ENCODE results near the gene MED13L. TPM values are rescaled to one million over a fixed set of nuclear protein-coding genes. Genes with fewer than 3 reads are reported as not detected.
"Not testable (repeated sequence)": the region's sequence is repeated elsewhere in the genome, so short reads cannot be mapped to it uniquely, and the experiment has no call there.

Gene MED13L
- total and polyA plus RNA-seq, 3 donors from 2014 or later: 56.4 to 173 (median 133) TPM

DNA sequence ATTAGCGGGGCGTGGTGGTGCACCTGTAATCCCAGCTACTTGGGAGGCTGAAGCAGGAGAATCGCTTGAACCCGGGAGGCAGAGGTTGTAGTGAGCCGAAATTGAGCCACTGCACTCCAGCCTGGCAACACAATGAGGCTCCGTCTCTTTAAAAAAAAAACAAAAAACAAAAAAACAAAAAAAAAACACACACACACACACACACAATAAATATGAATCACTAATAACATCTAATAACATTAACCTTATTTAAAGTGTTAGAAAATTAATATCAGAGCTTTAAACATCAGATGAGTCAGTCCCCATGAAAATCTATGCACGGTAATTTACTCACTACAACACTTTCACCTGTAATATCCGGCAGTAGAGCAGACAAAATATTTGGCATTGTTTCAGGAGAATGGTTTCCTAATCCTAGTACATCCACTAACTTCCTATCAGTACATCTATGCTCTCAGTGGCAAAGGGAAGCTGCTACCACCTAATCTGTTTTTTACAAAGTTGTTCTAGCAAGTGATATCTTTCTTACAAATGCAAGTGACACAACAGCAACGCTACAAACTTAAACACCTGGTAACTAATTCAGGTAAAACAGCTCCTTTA lies 36.2 kb downstream of the MED13L start:
- TF ChIP-seq, protein P1, sequence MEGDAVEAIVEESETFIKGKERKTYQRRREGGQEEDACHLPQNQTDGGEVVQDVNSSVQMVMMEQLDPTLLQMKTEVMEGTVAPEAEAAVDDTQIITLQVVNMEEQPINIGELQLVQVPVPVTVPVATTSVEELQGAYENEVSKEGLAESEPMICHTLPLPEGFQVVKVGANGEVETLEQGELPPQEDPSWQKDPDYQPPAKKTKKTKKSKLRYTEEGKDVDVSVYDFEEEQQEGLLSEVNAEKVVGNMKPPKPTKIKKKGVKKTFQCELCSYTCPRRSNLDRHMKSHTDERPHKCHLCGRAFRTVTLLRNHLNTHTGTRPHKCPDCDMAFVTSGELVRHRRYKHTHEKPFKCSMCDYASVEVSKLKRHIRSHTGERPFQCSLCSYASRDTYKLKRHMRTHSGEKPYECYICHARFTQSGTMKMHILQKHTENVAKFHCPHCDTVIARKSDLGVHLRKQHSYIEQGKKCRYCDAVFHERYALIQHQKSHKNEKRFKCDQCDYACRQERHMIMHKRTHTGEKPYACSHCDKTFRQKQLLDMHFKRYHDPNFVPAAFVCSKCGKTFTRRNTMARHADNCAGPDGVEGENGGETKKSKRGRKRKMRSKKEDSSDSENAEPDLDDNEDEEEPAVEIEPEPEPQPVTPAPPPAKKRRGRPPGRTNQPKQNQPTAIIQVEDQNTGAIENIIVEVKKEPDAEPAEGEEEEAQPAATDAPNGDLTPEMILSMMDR (IDR thresholded peaks at IDR 0.05): no peak
- no peak for TF ChIP-seq POLR2A (IDR thresholded peaks at IDR 0.05)
- no peak for DNase-seq
- intact Hi-C loops (cut with DNase I; ENCODE audit: low total_unique reads): no loop called here
- no peaks in the 10 kb centered on the region for H3K9me3 ChIP-seq
- no peaks in the 10 kb centered on the region for H3K27me3 ChIP-seq
- no peaks in the 10 kb centered on the region for H3K36me3 ChIP-seq (ENCODE audit: low read depth, missing control alignments)
- H3K4me3 ChIP-seq: no peak overlapping the region
- peaks cover 23% of the 10 kb centered on the region for H3K4me1 ChIP-seq
- WGBS, 2 donors: 77 to 81% methylated on average over 9 of the region's 9 CpGs
- H3K27ac ChIP-seq: no peak overlapping the region

DNA sequence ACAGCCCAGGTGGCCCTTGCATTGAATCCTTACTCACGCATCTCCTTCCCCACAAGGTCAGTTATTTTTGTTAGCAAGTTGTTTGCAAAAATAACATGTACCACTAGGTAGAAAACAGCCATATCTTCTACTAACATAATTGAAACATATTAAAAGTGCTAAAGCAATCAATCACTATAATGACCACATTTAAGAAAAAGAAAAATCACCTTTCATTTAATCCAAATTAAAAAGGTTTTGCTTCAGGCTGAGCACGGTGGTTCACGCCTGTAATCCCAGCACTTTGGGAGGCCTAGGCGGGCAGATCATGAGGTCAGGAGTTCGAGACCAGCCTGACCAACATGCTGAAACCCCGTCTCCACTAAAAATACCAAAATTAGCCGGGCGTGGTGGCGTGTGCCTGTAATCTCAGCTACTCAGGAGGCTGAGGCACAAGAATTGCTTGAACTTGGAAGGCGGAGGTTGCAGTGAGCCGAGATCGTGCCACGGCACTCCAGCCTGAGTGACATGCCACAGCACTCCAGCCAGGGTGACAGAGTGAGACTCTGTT lies 38.8 kb downstream of the MED13L start:
- peaks cover 28% of the 10 kb centered on the region for H3K4me1 ChIP-seq
- DNase-seq; H3K27ac ChIP-seq; H3K36me3 ChIP-seq (ENCODE audit: low read depth, missing control alignments); H3K4me3 ChIP-seq; intact Hi-C loops (cut with DNase I; ENCODE audit: low total_unique reads); H3K9me3 ChIP-seq; H3K27me3 ChIP-seq: not testable (repeated sequence)
- 93 to 94% methylated on average over 13 of the region's 13 CpGs for WGBS, 2 donors

DNA sequence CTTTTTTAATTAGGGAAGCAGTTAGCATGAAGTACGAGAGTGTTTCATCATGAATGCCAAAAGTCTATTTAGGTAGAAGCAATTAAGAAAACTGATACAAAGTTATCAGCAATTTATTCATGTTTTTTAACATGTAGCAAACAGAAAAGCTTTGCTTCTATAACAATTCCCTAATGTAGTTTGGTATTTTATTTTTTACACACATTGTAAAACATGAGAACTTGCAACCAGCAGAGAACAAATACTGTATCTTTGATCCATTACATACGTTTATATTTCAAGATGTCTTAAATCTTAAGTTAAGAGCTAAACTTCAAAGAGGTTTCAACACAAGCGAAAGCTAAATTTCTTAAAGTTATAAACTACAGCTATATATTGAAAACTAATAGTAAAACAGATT lies 39.3 kb downstream of the MED13L start:
- no peaks in the 10 kb centered on the region for H3K36me3 ChIP-seq (ENCODE audit: low read depth, missing control alignments)
- no peaks in the 10 kb centered on the region for H3K9me3 ChIP-seq
- TF ChIP-seq POLR2A (IDR thresholded peaks at IDR 0.05): no peak
- H3K4me1 ChIP-seq: peaks cover 23% of the 10 kb centered on the region
- intact Hi-C loops (cut with DNase I; ENCODE audit: low total_unique reads): no loop called here
- no peak overlapping the region for H3K4me3 ChIP-seq
- no peaks in the 10 kb centered on the region for H3K27me3 ChIP-seq
- no peak for DNase-seq
- H3K27ac ChIP-seq: no peak overlapping the region
- 64 to 67% methylated on average over 3 of the region's 3 CpGs for whole genome bisulfite sequencing, 2 donors

DNA sequence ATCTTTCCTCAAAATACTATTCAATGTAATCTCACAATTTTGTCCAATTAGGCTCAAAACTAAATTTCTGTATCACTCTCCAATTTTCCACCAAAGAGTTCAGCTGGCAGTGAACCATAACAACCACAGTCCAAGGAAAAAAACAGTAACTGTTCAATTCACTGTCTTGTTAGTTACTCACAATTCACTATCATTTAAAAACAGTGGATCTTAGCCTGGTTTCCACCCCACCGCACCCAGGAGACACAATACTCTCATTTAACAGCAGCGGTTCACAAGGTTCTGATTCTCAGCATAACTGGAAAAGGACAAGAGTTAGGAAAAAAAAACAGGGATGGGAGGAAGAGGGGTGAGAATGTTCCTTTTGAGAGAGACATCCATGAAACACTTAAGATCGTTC lies 40.5 kb downstream of the MED13L start:
- Histone ChIP-seq H3K27me3 (no peaks in the 10 kb centered on the region), H3K27ac (no peak overlapping the region), H3K9me3 (no peaks in the 10 kb centered on the region), H3K36me3 (ENCODE audit: low read depth, missing control alignments) (no peaks in the 10 kb centered on the region), H3K4me3 (no peak overlapping the region), H3K4me1 (peaks cover 18% of the 10 kb centered on the region)
- DNase-seq: no peak
- WGBS, 2 donors: 34 to 39% methylated on average over 3 of the region's 3 CpGs
- TF ChIP-seq, protein P1 (IDR thresholded peaks at IDR 0.05): no peak
- intact Hi-C loops (cut with DNase I; ENCODE audit: low total_unique reads): no loop called here

DNA sequence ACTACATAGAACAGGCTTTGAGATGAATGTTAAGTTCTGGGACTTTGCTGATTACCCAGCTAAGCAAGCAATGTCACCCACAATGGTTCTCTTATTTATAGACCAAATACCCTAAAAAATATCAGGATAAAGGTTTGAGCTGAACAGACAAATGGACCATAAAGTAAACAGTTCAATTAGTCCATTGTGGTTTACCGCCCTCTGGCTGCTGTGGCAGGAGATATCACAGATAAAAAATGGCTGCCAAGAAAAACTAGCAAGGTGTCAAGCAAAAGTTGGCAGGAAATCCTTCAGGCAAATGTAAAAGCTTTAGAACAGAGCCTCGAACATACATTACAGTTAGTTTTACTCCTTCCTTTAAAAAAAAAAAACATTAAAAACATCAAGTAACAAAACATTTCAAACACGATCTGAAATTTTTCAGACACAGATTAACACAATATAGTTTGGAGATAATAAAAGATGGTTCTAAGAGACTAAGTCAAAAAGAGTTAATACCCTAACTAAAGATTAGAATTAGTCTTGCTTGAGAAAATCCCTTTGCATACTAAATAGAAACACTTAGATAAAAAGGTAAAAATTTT lies 41.3 kb downstream of the MED13L start:
- H3K27ac ChIP-seq: peak overlapping the region in 1 of 2 donors; percentile 2
- intact Hi-C loops (cut with DNase I; ENCODE audit: low total_unique reads): no loop called here
- H3K36me3 ChIP-seq (ENCODE audit: low read depth, missing control alignments): no peaks in the 10 kb centered on the region
- no peak overlapping the region for H3K4me3 ChIP-seq
- H3K9me3 ChIP-seq: no peaks in the 10 kb centered on the region
- no peaks in the 10 kb centered on the region for H3K27me3 ChIP-seq
- peaks cover 13% of the 10 kb centered on the region for H3K4me1 ChIP-seq
- DNase-seq: peak; percentile 70
- TF ChIP-seq, protein P1 (IDR thresholded peaks at IDR 0.05): peak; percentile 67 to 74 (median 68)
- TF ChIP-seq POLR2A (IDR thresholded peaks at IDR 0.05): no peak
- WGBS, 2 donors: 24 to 32% methylated on average over 3 of the region's 3 CpGs

DNA sequence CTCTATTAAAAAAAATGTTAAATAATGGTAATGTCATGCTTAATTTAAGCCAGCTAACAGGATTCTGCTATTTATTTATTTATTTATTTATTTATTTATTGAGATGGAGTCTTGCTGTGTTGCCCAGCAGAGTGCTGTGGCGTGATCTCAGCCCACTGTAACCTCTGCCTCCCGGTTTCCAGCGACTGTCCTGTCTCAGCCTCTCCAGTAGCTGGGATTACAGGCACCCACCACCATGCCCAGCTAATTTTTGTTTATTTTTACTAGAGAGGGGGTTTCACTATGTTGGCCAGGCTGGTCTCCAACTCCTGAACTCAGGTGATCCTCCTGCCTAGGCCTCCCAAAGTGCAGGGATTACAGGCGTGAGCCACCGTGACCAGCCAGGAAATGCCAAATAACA lies 43.3 kb downstream of the MED13L start:
- H3K27ac ChIP-seq; H3K4me3 ChIP-seq; H3K9me3 ChIP-seq; H3K36me3 ChIP-seq (ENCODE audit: low read depth, missing control alignments); intact Hi-C loops (cut with DNase I; ENCODE audit: low total_unique reads); H3K27me3 ChIP-seq; DNase-seq: not testable (repeated sequence)
- peaks cover 13% of the 10 kb centered on the region for H3K4me1 ChIP-seq
- WGBS, 2 donors: 96 to 98% methylated on average over 5 of the region's 5 CpGs

All from testis (tissue), 3 donors.